GM12891 (cell line): Measurements from ENCODE around the gene OTULINL.

Source experiments
- POLR2A ChIP-seq: IDR thresholded peaks from 2 replicates; pipeline ENCODE4 v1.6.1; 2011; ENCODE audit warnings: low read depth, low read length, control low read depth
- POLR2AphosphoS5 ChIP-seq: IDR thresholded peaks from 2 replicates; pipeline ENCODE4 v1.6.1; 2011; ENCODE audit warnings: low read depth, low read length, control low read depth

GRCh38 chr5:14588758-14589543 is 7.4 kb downstream of the OTULINL start:
- TF ChIP-seq POLR2A (no peak), POLR2AphosphoS5 (no peak)
